Uterus (tissue), 4 donors: ENCODE results near the gene YBX2. TPM values are rescaled to one million over a fixed set of nuclear protein-coding genes. Genes with fewer than 3 reads are reported as not detected.

Source experiments
- DNase-seq, 2 donors: peaks; one replicate each; pipeline ENCODE4 v3.0.0-alpha.2; 2019 to 2020
- H3K27ac ChIP-seq, 2 donors: fragments of 200-600 bp; sonication (generic); 1 replicate in 1 of 2; 2 replicates in 1 of 2; pipeline ENCODE4 v1.5.1; 2016 to 2018
- H3K27me3 ChIP-seq, 2 donors: fragments of 200-600 bp; sonication (generic); one replicate each; pipeline ENCODE4 v1.5.1; 2018 to 2019; ENCODE audit warnings: control low read depth in 1 of 2
- H3K36me3 ChIP-seq, 2 donors: fragments of 200-600 bp; sonication (generic); one replicate each; pipeline ENCODE4 v1.5.1; 2019; ENCODE audit warnings: control low read depth in 1 of 2
- H3K4me1 ChIP-seq, 2 donors: fragments of 200-600 bp; sonication (generic); one replicate each; pipeline ENCODE4 v1.5.1; 2018 to 2019; ENCODE audit warnings: control low read depth in 1 of 2
- H3K4me3 ChIP-seq, 2 donors: fragments of 200-600 bp; sonication (generic); 1 replicate in 1 of 2; 2 replicates in 1 of 2; pipeline ENCODE4 v1.5.1; 2018 to 2019; ENCODE audit warnings: mild to moderate bottlenecking in 1 of 2
- H3K9me3 ChIP-seq, 2 donors: fragments of 200-600 bp; sonication (generic); one replicate each; pipeline ENCODE4 v1.5.1; 2019; ENCODE audit warnings: control low read depth in 1 of 2
- CTCF ChIP-seq, 4 experiments: fragments of 200-600 bp in 2 of 4; fragments of 450-650 bp in 2 of 4; sonication (generic) in 2 of 4; IDR thresholded peaks; one replicate each; pipeline ENCODE4 v1.5.1; 2016 to 2019; ENCODE audit warnings: antibody characterized with exemption in 4 of 4, mild to moderate bottlenecking in 2 of 4, moderate library complexity in 1 of 4
- POLR2A ChIP-seq, 2 donors: fragments of 450-650 bp; IDR thresholded peaks; one replicate each; pipeline ENCODE4 v1.6.1; 2016; ENCODE audit warnings: antibody characterized with exemption in 2 of 2, mild to moderate bottlenecking in 1 of 2, moderate library complexity in 1 of 2
- intact Hi-C: fragments of 100-400 bp; cut with DNase I; formaldehyde crosslinking; loops from one replicate; pipeline ENCODE4 v1.15.1; 2023; ENCODE audit warnings: low total_unique reads
- total RNA-seq, 4 donors: library from RNA; depleted of rRNA in 3 of 4; stranded (reverse); fragments of >200 nt in 3 of 4; gene quantifications; one replicate each; pipeline versions ENCODE4 v1.1.0 to v1.2.4, GENCODE V29; 2014 to 2023
- donor health status: DM: yes; HTN: yes; CAD: no.

Gene YBX2
- total RNA-seq, 4 donors from 2014 or later: 2.4 to 4.4 TPM; not detected in 2

- TF ChIP-seq CTCF (IDR thresholded peaks at IDR 0.05): no peak
- no peak for TF ChIP-seq POLR2A (IDR thresholded peaks at IDR 0.05)
- Histone ChIP-seq H3K9me3 (no peaks in the 10 kb centered on the region), H3K4me1 (no peaks in the 10 kb centered on the region), H3K4me3 (no peak overlapping the region), H3K27me3 (no peaks in the 10 kb centered on the region), H3K27ac (no peak overlapping the region), H3K36me3 (no peaks in the 10 kb centered on the region)
- intact Hi-C loops: no loop called here
- DNase-seq: no peak
These were observed 28.2 kb upstream of the YBX2 start for GRCh38 chr17:7322520-7323194.

GRCh38 chr17:7321466-7321865 lies 27.0 kb upstream of the YBX2 start:
- Histone ChIP-seq H3K27ac (no peak overlapping the region), H3K4me1 (no peaks in the 10 kb centered on the region), H3K4me3 (no peak overlapping the region), H3K27me3 (no peaks in the 10 kb centered on the region), H3K9me3 (no peaks in the 10 kb centered on the region), H3K36me3 (no peaks in the 10 kb centered on the region)
- TF ChIP-seq POLR2A (IDR thresholded peaks at IDR 0.05) (no peak), CTCF (IDR thresholded peaks at IDR 0.05) (no peak)
- no peak for DNase-seq
- intact Hi-C loops: no loop called here

GRCh38 chr17:7318121-7318860 lies 23.9 kb upstream of the YBX2 start:
- H3K4me3 ChIP-seq: no peak overlapping the region
- no peak for DNase-seq
- intact Hi-C loops: no loop called here
- H3K9me3 ChIP-seq: no peaks in the 10 kb centered on the region
- H3K4me1 ChIP-seq: no peaks in the 10 kb centered on the region
- no peak for TF ChIP-seq POLR2A (IDR thresholded peaks at IDR 0.05)
- no peak for TF ChIP-seq CTCF (IDR thresholded peaks at IDR 0.05)
- no peak overlapping the region for H3K27ac ChIP-seq
- no peaks in the 10 kb centered on the region for H3K27me3 ChIP-seq
- H3K36me3 ChIP-seq: no peaks in the 10 kb centered on the region

GRCh38 chr17:7317161-7317803 lies 22.8 kb upstream of the YBX2 start:
- Histone ChIP-seq H3K27ac (no peak overlapping the region), H3K9me3 (no peaks in the 10 kb centered on the region), H3K4me3 (no peak overlapping the region), H3K4me1 (no peaks in the 10 kb centered on the region), H3K27me3 (no peaks in the 10 kb centered on the region), H3K36me3 (no peaks in the 10 kb centered on the region)
- intact Hi-C loops: no loop called here
- no peak for TF ChIP-seq CTCF (IDR thresholded peaks at IDR 0.05)
- no peak for TF ChIP-seq POLR2A (IDR thresholded peaks at IDR 0.05)
- no peak for DNase-seq
